NCI-H748 treated with DMSO at 0.1 percent for 48 hours (cell line): ENCODE data around the gene C2orf81.
"Not testable (repeated sequence)": the region's sequence is repeated elsewhere in the genome, so short reads cannot be mapped to it uniquely, and the experiment has no call there.

ENCODE experiments used
- DNase-seq: peaks from one replicate; lab custom pipeline; 2025; lab: John Stamatoyannopoulos, UW

The C2orf81 gene

GRCh38 chr2:74421221-74421870 is at the start of gene C2orf81, which contains the start of gene WDR54:
Gene C2orf81, minus strand, starts transcription at chr2:74421619. Its CDS starts 59 bp downstream, at chr2:74421560.
Gene WDR54, plus strand, starts transcription at chr2:74421730. Its CDS starts 424 bp downstream, at chr2:74422154.
- peak; percentile 79 for DNase-seq

GRCh38 chr2:74470742-74471141 is 49.3 kb upstream of the C2orf81 start:
- DNase-seq, result not testable (repeated sequence)

GRCh38 chr2:74464406-74464805 is 43.0 kb upstream of the C2orf81 start:
- DNase-seq, result no peak

GRCh38 chr2:74462786-74463105 is 41.3 kb upstream of the C2orf81 start:
- no peak for DNase-seq

GRCh38 chr2:74462054-74462785 is 40.8 kb upstream of the C2orf81 start:
- DNase-seq, result no peak

GRCh38 chr2:74461187-74462053 is 40.0 kb upstream of the C2orf81 start:
- DNase-seq, result no peak

- DNase-seq, result not testable (repeated sequence)
These were observed 38.8 kb upstream of the C2orf81 start for GRCh38 chr2:74460187-74460586.

GRCh38 chr2:74459503-74460118 is 38.2 kb upstream of the C2orf81 start:
- not testable (repeated sequence) for DNase-seq

GRCh38 chr2:74458938-74459363 is 37.5 kb upstream of the C2orf81 start:
- no peak for DNase-seq

- peak; percentile 97 for DNase-seq
These were observed 36.9 kb upstream of the C2orf81 start, which contains the start of gene WBP1 for GRCh38 chr2:74458132-74458937. Gene WBP1, plus strand, starts transcription at chr2:74458438. Its CDS starts 165 bp downstream, at chr2:74458603.

GRCh38 chr2:74457549-74458131 is 36.2 kb upstream of the C2orf81 start:
- DNase-seq, result peak; percentile 57

- peak; percentile 56 for DNase-seq
These were observed 35.7 kb upstream of the C2orf81 start for GRCh38 chr2:74457129-74457548.

- DNase-seq, result peak; percentile 85
These were observed 33.5 kb upstream of the C2orf81 start, which contains the start of gene INO80B for GRCh38 chr2:74454654-74455511. Gene INO80B, plus strand, starts transcription at chr2:74455087. Its CDS starts 30 bp downstream, at chr2:74455117.

- no peak for DNase-seq
These were observed 29.3 kb upstream of the C2orf81 start for GRCh38 chr2:74450570-74451190.

GRCh38 chr2:74448771-74449170 is 27.4 kb upstream of the C2orf81 start:
- DNase-seq, result no peak

GRCh38 chr2:74447230-74447999 is 26.0 kb upstream of the C2orf81 start:
- no peak for DNase-seq

- DNase-seq, result no peak
These were observed 23.3 kb upstream of the C2orf81 start for GRCh38 chr2:74444498-74445318.
